IMR-90 (cell line): ENCODE results near the gene POFUT2. TPM values are rescaled to one million over a fixed set of nuclear protein-coding genes. Genes with fewer than 3 reads are reported as not detected.

Experiments
- ATAC-seq: fragments of 200-7000 bp; cut with Tn5 transposase; 2 replicates; pipeline ENCODE4 v1.9.1; 2020; ENCODE audit warnings: low read depth, mild to moderate bottlenecking, moderate library complexity
- BruUV-seq: library from RNA; stranded (reverse); fragments of 400-500 nt; replicated peaks from 2 replicates; lab custom pipeline; 2021; lab: Mats Ljungman, UMichigan
- CTCF ChIA-PET: fragments of 300-600 bp; formaldehyde crosslinking; extraction: SDS; loops from one replicate; lab custom pipeline; 2021; ENCODE audit warnings: antibody characterized with exemption; lab: Yijun Ruan, JAX
- POLR2A ChIA-PET: fragments of 300-600 bp; sonication (Branson Sonifier 250); formaldehyde crosslinking; loops from one replicate; lab custom pipeline; 2022; ENCODE audit warnings: antibody characterized with exemption; ENCODE audit not compliant: unreplicated experiment; lab: Charles Lee
- DNase-seq: peaks from one replicate; pipeline ENCODE4 v3.0.0; 2013
- H2AFZ ChIP-seq: replicated peaks from 2 replicates; pipeline ENCODE3; 2013; ENCODE audit warnings: low read length, mild to moderate bottlenecking; ENCODE audit not compliant: poor library complexity
- H2AK5ac ChIP-seq: 2 replicates; pipeline ENCODE4 v1.6.1; 2013; ENCODE audit warnings: low read depth, low read length, inconsistent platforms
- H2AK9ac ChIP-seq: replicated peaks from 2 replicates; pipeline ENCODE3; 2013; ENCODE audit warnings: mild to moderate bottlenecking, low read depth, low read length, moderate library complexity; ENCODE audit not compliant: poor library complexity
- H2BK120ac ChIP-seq: 2 replicates; pipeline ENCODE4 v1.6.1; 2013; ENCODE audit warnings: low read depth, low read length, inconsistent platforms
- H2BK15ac ChIP-seq: 3 replicates; pipeline ENCODE4 v1.6.1; 2013; ENCODE audit warnings: low read depth, low read length, inconsistent platforms
- H2BK20ac ChIP-seq: 2 replicates; pipeline ENCODE4 v1.6.1; 2013; ENCODE audit warnings: low read depth, mild to moderate bottlenecking, inconsistent platforms, low read length, moderate library complexity
- H2BK5ac ChIP-seq: 2 replicates; pipeline ENCODE4 v1.6.1; 2013; ENCODE audit warnings: mild to moderate bottlenecking, low read depth, low read length, inconsistent platforms; ENCODE audit not compliant: poor library complexity, severe bottlenecking
- H3K14ac ChIP-seq: replicated peaks from 2 replicates; pipeline ENCODE4 v1.6.1; 2013; ENCODE audit warnings: low read depth, low read length, inconsistent platforms
- H3K18ac ChIP-seq: 2 replicates; pipeline ENCODE4 v1.6.1; 2013; ENCODE audit warnings: low read depth, low read length, control low read depth
- H3K23ac ChIP-seq: 2 replicates; pipeline ENCODE4 v1.6.1; 2013; ENCODE audit warnings: low read depth, low read length, inconsistent platforms
- H3K27ac ChIP-seq: 2 replicates; pipeline ENCODE4 v1.5.1; 2013; ENCODE audit warnings: mild to moderate bottlenecking, control low read depth, low read length; ENCODE audit not compliant: insufficient read depth
- H3K27me3 ChIP-seq: 2 replicates; pipeline ENCODE4 v1.6.1; 2013; ENCODE audit warnings: low read length; ENCODE audit not compliant: control insufficient read depth, insufficient read depth
- H3K36me3 ChIP-seq: 2 replicates; pipeline ENCODE4 v1.6.1; 2013; ENCODE audit warnings: low read length, mixed read lengths; ENCODE audit not compliant: control insufficient read depth, insufficient read depth
- H3K4ac ChIP-seq: 2 replicates; pipeline ENCODE4 v1.6.1; 2013; ENCODE audit warnings: low read depth, low read length, inconsistent platforms
- H3K4me1 ChIP-seq: 2 replicates; pipeline ENCODE4 v1.6.1; 2013; ENCODE audit warnings: low read length, mixed read lengths; ENCODE audit not compliant: control insufficient read depth, insufficient read depth
- H3K4me2 ChIP-seq: 2 replicates; pipeline ENCODE4 v1.6.1; 2013; ENCODE audit warnings: low read depth, mild to moderate bottlenecking, control low read depth, low read length, moderate library complexity
- H3K4me3 ChIP-seq: 2 replicates; pipeline ENCODE4 v1.5.1; 2013; ENCODE audit warnings: low read depth, mild to moderate bottlenecking, control low read depth, low read length, moderate library complexity; ENCODE audit not compliant: insufficient read depth
- H3K56ac ChIP-seq: 2 replicates; pipeline ENCODE4 v1.6.1; 2013; ENCODE audit warnings: low read length, inconsistent platforms; ENCODE audit not compliant: insufficient read depth; ENCODE audit errors: extremely low read depth
- H3K79me1 ChIP-seq, 2 experiments: 2 replicates each; pipeline ENCODE4 v1.6.1; 2013; ENCODE audit warnings: low read length in 2 of 2, inconsistent platforms in 1 of 2, low read depth in 1 of 2
- H3K9ac ChIP-seq: 2 replicates; pipeline ENCODE4 v1.6.1; 2013; ENCODE audit warnings: low read depth, low read length, control low read depth
- H3K9me1 ChIP-seq: 2 replicates; pipeline ENCODE4 v1.6.1; 2013; ENCODE audit warnings: low read length, inconsistent platforms; ENCODE audit not compliant: insufficient read depth
- H3K9me3 ChIP-seq: 2 replicates; pipeline ENCODE4 v1.6.1; 2013; ENCODE audit warnings: low read length; ENCODE audit not compliant: control insufficient read depth, insufficient read depth
- H4K20me1 ChIP-seq: 2 replicates; pipeline ENCODE4 v1.6.1; 2013; ENCODE audit warnings: low read length, inconsistent platforms; ENCODE audit not compliant: insufficient read depth
- H4K5ac ChIP-seq: 2 replicates; pipeline ENCODE4 v1.6.1; 2013; ENCODE audit warnings: mild to moderate bottlenecking, low read depth, low read length, control low read depth
- H4K8ac ChIP-seq, 2 experiments: 2 replicates each; pipeline ENCODE4 v1.6.1; 2013; ENCODE audit warnings: low read depth in 2 of 2, low read length in 2 of 2, control low read depth in 1 of 2, inconsistent platforms in 1 of 2
- H4K91ac ChIP-seq: 2 replicates; pipeline ENCODE4 v1.6.1; 2013; ENCODE audit warnings: low read depth, low read length, inconsistent platforms; ENCODE audit not compliant: insufficient read depth
- BHLHE40 ChIP-seq: fragments of 150-350 bp; IDR thresholded peaks from 2 replicates; pipeline ENCODE4 v1.6.1; 2016; ENCODE audit warnings: mild to moderate bottlenecking, low read depth, low read length
- CEBPB ChIP-seq: IDR thresholded peaks from 2 replicates; pipeline ENCODE4 v1.6.1; 2012; ENCODE audit warnings: low read depth, low read length, improper control_type of control experiment
- NFE2L2 ChIP-seq: fragments of 150-350 bp; IDR thresholded peaks from 2 replicates; pipeline ENCODE4 v1.6.1; 2016; ENCODE audit warnings: low read depth, mild to moderate bottlenecking, low read length
- RAD21 ChIP-seq: IDR thresholded peaks from 2 replicates; pipeline ENCODE4 v1.6.1; 2012; ENCODE audit warnings: low read length, improper control_type of control experiment
- RCOR1 ChIP-seq: IDR thresholded peaks from 2 replicates; pipeline ENCODE4 v1.6.1; 2012; ENCODE audit warnings: mild to moderate bottlenecking, low read length, improper control_type of control experiment; ENCODE audit not compliant: insufficient replicate concordance
- WGBS, 2 experiments: methylation state at CpG; one replicate each; pipeline versions ENCODE4 v1.1.5 to v1.1.7; 2013; ENCODE audit warnings: missing lambda C conversion rate in 2 of 2; ENCODE audit not compliant: insufficient read length in 1 of 2; ENCODE audit errors: extremely low coverage in 2 of 2; 5-methylcytosine and 5-hydroxymethylcytosine counted together
- dilution Hi-C: fragments of 300-500 bp; cut with HindIII; formaldehyde crosslinking; loops from one replicate; pipeline ENCODE4 v1.14.3; 2018; ENCODE audit warnings: low sequenced_read_pairs; ENCODE audit not compliant: unreplicated experiment
- in situ Hi-C: fragments of 300-500 bp; cut with MboI; formaldehyde crosslinking; loops from 3 replicates; pipeline ENCODE4 v1.14.3; 2019; ENCODE audit warnings: low sequenced_read_pairs, inconsistent platforms, mixed read lengths
- intact Hi-C: fragments of 100-400 bp; cut with micrococcal nuclease; formaldehyde crosslinking; loops from 2 replicates; pipeline ENCODE4 v1.10.0; 2022
- polyA plus RNA-seq, 3 experiments: library from polyadenylated mRNA; depleted of rRNA; stranded (reverse); fragments of >200 nt; gene quantifications; 2 replicates each; pipeline ENCODE4 v1.2.3, GENCODE V29; 2012; ENCODE audit warnings: low replicate concordance in 1 of 3
- total RNA-seq: library from RNA; depleted of rRNA; stranded (reverse); fragments of >200 nt; gene quantifications from 2 replicates; pipeline ENCODE4 v1.2.3, GENCODE V29; 2012

POFUT2 gene
- total and polyA plus RNA-seq, 2 of the 4 experiments (the other 2 are of a cell fraction): 18.8 to 59.3 TPM

GRCh38 chr21:45308194-45309068 is 20.7 kb upstream of the POFUT2 start:
- in situ Hi-C loops (no loop called here), dilution Hi-C loops (no loop called here), intact Hi-C loops (no loop called here)
- 61% methylated on average over 7 of the region's 27 CpGs; no CpG with 5 or more reads in 1 of the 2 experiments for WGBS, 2 experiments
- no peaks in the 10 kb centered on the region for H3K36me3 ChIP-seq
- H3K4me1 ChIP-seq: peaks cover 31% of the 10 kb centered on the region
- POLR2A ChIA-PET: interaction anchor here (1.8 kb wide), 1 partner anchor 14 kb away, joined by 4 read pairs; no protein-coding TSS in a partner anchor
- peak overlapping the region; percentile 5 for H3K4me2 ChIP-seq
- H3K23ac ChIP-seq: peak overlapping the region; percentile 63
- no peaks in the 10 kb centered on the region for H3K27me3 ChIP-seq
- peak overlapping the region; percentile 86 for H2BK15ac ChIP-seq
- CTCF ChIA-PET: interaction anchor here (0.8 to 2.1 kb wide), 11 partner anchors 9 to 168 kb away, joined by 3 to 9 read pairs (median 4); no protein-coding TSS in a partner anchor
- peaks cover 22% of the 10 kb centered on the region for H3K9me1 ChIP-seq
- peak overlapping the region; percentile 93 for H2BK120ac ChIP-seq
- TF ChIP-seq RCOR1 (no peak), BHLHE40 (0 out of 2 replicates have a peak, but pooled peaks have one; percentile 15), CEBPB (peak; percentile 91), RAD21 (no peak), NFE2L2 (peak; percentile 30; the same call in 1 of the 2 replicates)
- H2AFZ ChIP-seq: peak overlapping the region; percentile 77
- peaks cover 0 to 16% of the 10 kb centered on the region in 2 experiments; a peak in 2 of 4 replicates for H3K79me1 ChIP-seq
- no peaks in the 10 kb centered on the region for H3K9me3 ChIP-seq
- peak overlapping the region; percentile 48 to 92 for H4K8ac ChIP-seq
- peak; percentile 88 for DNase-seq
- H3K27ac ChIP-seq: peak overlapping the region; percentile 88
- peak overlapping the region; percentile 92 for H3K4ac ChIP-seq
- H2BK20ac ChIP-seq: peak overlapping the region; percentile 88
- H2BK5ac ChIP-seq: peak overlapping the region; percentile 81
- peak overlapping the region; percentile 80 for H3K18ac ChIP-seq
- H3K14ac ChIP-seq: peak overlapping the region; percentile 77
- no peak overlapping the region for H3K4me3 ChIP-seq
- peak overlapping the region; percentile 93 for H2AK5ac ChIP-seq
- no TSS peak for BruUV-seq
- peak overlapping the region; percentile 96 for H4K91ac ChIP-seq
- peak overlapping the region; percentile 70 for H2AK9ac ChIP-seq
- H3K9ac ChIP-seq: peak overlapping the region; percentile 11; the same call in 1 of the 2 replicates
- peak overlapping the region; percentile 48; the same call in 1 of the 2 replicates for H3K56ac ChIP-seq
- H4K5ac ChIP-seq: peak overlapping the region; percentile 80
- peak; percentile 66 for ATAC-seq
- no peaks in the 10 kb centered on the region for H4K20me1 ChIP-seq
